HepG2 (cell line): ENCODE data around the gene GAREM1.

Experiments used
- CTCF ChIP-seq: sonication (generic); formaldehyde crosslinking; IDR thresholded peaks from 2 replicates; pipeline ENCODE4 v1.5.0; 2020; ENCODE audit warnings: mild to moderate bottlenecking, missing genetic modification reagents, moderate library complexity
- SIN3A ChIP-seq: IDR thresholded peaks from 2 replicates; pipeline ENCODE4 v1.6.1; 2011; ENCODE audit warnings: low read depth, mild to moderate bottlenecking, control low read depth, low read length, borderline replicate concordance
- ZBTB26 ChIP-seq: IDR thresholded peaks from 2 replicates; pipeline ENCODE4 v1.6.1; 2016; ENCODE audit warnings: missing compliant biosample characterization, missing genetic modification reagents, borderline replicate concordance

GRCh38 chr18:32298171-32298667 lies 172.5 kb downstream of the GAREM1 start:
- TF ChIP-seq CTCF (CRISPR knock-in tag) (no peak), ZBTB26 (no peak), SIN3A (no peak)
